Activated T-helper 1 cell treated with anti-CD3 and anti-CD28 coated beads, Interleukin-2, amount 50 U/mL, for 16 hours (primary cell): ENCODE data around the gene LTBP3.

Experiments used
- DNase-seq, 2 donors: peaks; one replicate each; pipeline ENCODE4 v3.0.0-alpha.2; 2020; ENCODE audit warnings: low read depth in 1 of 2, low spot score in 1 of 2

The LTBP3 gene

GRCh38 chr11:65498727-65498976 is 59.5 kb downstream of the LTBP3 start:
- DNase-seq, result no peak

- peak; percentile 26 to 46 for DNase-seq
These were observed 60.0 kb downstream of the LTBP3 start for GRCh38 chr11:65498042-65498726.

GRCh38 chr11:65497141-65498041 is 60.8 kb downstream of the LTBP3 start:
- peak; percentile 96 to 98 for DNase-seq

- no peak for DNase-seq
These were observed 61.6 kb downstream of the LTBP3 start for GRCh38 chr11:65496304-65497140.

GRCh38 chr11:65493367-65494176 is 64.6 kb downstream of the LTBP3 start:
- no peak for DNase-seq

- no peak for DNase-seq
These were observed 65.4 kb downstream of the LTBP3 start for GRCh38 chr11:65492637-65493366.

- DNase-seq, result no peak
These were observed 65.8 kb downstream of the LTBP3 start for GRCh38 chr11:65492387-65492636.

GRCh38 chr11:65491614-65492386 is 66.4 kb downstream of the LTBP3 start:
- no peak for DNase-seq

GRCh38 chr11:65491163-65491465 is 67.0 kb downstream of the LTBP3 start:
- DNase-seq, result no peak

- DNase-seq, result no peak
These were observed 68.3 kb downstream of the LTBP3 start for GRCh38 chr11:65489706-65490320.

- DNase-seq, result no peak
These were observed 69.0 kb downstream of the LTBP3 start for GRCh38 chr11:65489035-65489705.
